HEK293 (cell line): ENCODE data around the gene MTARC2.

Experiments
- CTCF ChIP-seq: fragments of 450-650 bp; formaldehyde crosslinking; IDR thresholded peaks from 2 replicates; pipeline ENCODE4 v1.5.1; 2016; ENCODE audit warnings: missing biosample characterization, missing genetic modification characterization
- ZNF114 ChIP-seq: fragments of 450-650 bp; formaldehyde crosslinking; IDR thresholded peaks from 2 replicates; pipeline ENCODE4 v1.5.0; 2017; ENCODE audit warnings: missing biosample characterization, missing genetic modification characterization
- ZNF350 ChIP-seq: fragments of 450-650 bp; formaldehyde crosslinking; IDR thresholded peaks from 2 replicates; pipeline ENCODE4 v1.5.0; 2017; ENCODE audit warnings: missing biosample characterization, mild to moderate bottlenecking, missing genetic modification characterization
- ZNF777 ChIP-seq: fragments of 450-650 bp; formaldehyde crosslinking; IDR thresholded peaks from 2 replicates; pipeline ENCODE4 v1.5.1; 2017; ENCODE audit warnings: missing biosample characterization, missing genetic modification characterization, borderline replicate concordance

- no peak for TF ChIP-seq ZNF350 (tag by site-specific recombination)
- TF ChIP-seq ZNF777 (tag by site-specific recombination), result no peak
- TF ChIP-seq ZNF114 (tag by site-specific recombination), result no peak
- TF ChIP-seq CTCF, result no peak
Measured at GRCh38 chr1:220825819-220826551, 77.9 kb downstream of the MTARC2 start.
